Lower leg skin (tissue), 4 donors: ENCODE data around the gene FNDC3B. TPM values are rescaled to one million over a fixed set of nuclear protein-coding genes. Genes with fewer than 3 reads are reported as not detected.
A peak's percentile ranks its signal among the peaks of the same experiment; 100 is the strongest.

Experiments
- DNase-seq, 2 donors: peaks; one replicate each; pipeline ENCODE4 v3.0.0-alpha.2; 2019; ENCODE audit warnings: low spot score in 2 of 2
- H3K4me3 ChIP-seq: fragments of 200-600 bp; sonication (generic); 2 replicates; pipeline ENCODE4 v1.5.1; 2017; ENCODE audit warnings: mild to moderate bottlenecking, low read depth; ENCODE audit not compliant: poor library complexity, severe bottlenecking
- POLR2A ChIP-seq, 2 donors: fragments of 450-650 bp; IDR thresholded peaks; one replicate each; pipeline ENCODE4 v1.6.1; 2016 to 2017; ENCODE audit warnings: antibody characterized with exemption in 2 of 2, mild to moderate bottlenecking in 1 of 2, moderate library complexity in 1 of 2
- WGBS, 2 donors: methylation state at CpG; one replicate each; pipeline ENCODE4 v1.1.5; 2018; 5-methylcytosine and 5-hydroxymethylcytosine counted together
- intact Hi-C: fragments of 100-400 bp; cut with DNase I; formaldehyde crosslinking; loops from one replicate; pipeline ENCODE4 v1.15.0; 2023; ENCODE audit warnings: low total_unique reads
- total RNA-seq, 4 donors: library from RNA; depleted of rRNA; stranded (reverse); fragments of >200 nt; gene quantifications; one replicate each; pipeline ENCODE4 v1.1.0, GENCODE V29; 2016
- TF ChIP-seq, protein P1 (sequence below), 3 donors: fragments of 450-650 bp; IDR thresholded peaks; one replicate each; pipeline ENCODE4 v1.5.1; 2016; ENCODE audit warnings: antibody characterized with exemption in 3 of 3, mild to moderate bottlenecking in 3 of 3, moderate library complexity in 2 of 3

FNDC3B gene
- total RNA-seq, 4 donors from 2014 or later = 22.9 to 39.3 (median 23.2) TPM

GRCh38 chr3:172314591-172315160 lies 275.3 kb downstream of the FNDC3B start:
- intact Hi-C loops = no loop called here
- TF ChIP-seq, protein P1, sequence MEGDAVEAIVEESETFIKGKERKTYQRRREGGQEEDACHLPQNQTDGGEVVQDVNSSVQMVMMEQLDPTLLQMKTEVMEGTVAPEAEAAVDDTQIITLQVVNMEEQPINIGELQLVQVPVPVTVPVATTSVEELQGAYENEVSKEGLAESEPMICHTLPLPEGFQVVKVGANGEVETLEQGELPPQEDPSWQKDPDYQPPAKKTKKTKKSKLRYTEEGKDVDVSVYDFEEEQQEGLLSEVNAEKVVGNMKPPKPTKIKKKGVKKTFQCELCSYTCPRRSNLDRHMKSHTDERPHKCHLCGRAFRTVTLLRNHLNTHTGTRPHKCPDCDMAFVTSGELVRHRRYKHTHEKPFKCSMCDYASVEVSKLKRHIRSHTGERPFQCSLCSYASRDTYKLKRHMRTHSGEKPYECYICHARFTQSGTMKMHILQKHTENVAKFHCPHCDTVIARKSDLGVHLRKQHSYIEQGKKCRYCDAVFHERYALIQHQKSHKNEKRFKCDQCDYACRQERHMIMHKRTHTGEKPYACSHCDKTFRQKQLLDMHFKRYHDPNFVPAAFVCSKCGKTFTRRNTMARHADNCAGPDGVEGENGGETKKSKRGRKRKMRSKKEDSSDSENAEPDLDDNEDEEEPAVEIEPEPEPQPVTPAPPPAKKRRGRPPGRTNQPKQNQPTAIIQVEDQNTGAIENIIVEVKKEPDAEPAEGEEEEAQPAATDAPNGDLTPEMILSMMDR (IDR thresholded peaks at IDR 0.05) = no peak
- TF ChIP-seq POLR2A (IDR thresholded peaks at IDR 0.05) = no peak
- DNase-seq = no peak
- 91% methylated on average over 8 of the region's 8 CpGs for WGBS, 2 donors
- H3K4me3 ChIP-seq = no peak overlapping the region

DNA sequence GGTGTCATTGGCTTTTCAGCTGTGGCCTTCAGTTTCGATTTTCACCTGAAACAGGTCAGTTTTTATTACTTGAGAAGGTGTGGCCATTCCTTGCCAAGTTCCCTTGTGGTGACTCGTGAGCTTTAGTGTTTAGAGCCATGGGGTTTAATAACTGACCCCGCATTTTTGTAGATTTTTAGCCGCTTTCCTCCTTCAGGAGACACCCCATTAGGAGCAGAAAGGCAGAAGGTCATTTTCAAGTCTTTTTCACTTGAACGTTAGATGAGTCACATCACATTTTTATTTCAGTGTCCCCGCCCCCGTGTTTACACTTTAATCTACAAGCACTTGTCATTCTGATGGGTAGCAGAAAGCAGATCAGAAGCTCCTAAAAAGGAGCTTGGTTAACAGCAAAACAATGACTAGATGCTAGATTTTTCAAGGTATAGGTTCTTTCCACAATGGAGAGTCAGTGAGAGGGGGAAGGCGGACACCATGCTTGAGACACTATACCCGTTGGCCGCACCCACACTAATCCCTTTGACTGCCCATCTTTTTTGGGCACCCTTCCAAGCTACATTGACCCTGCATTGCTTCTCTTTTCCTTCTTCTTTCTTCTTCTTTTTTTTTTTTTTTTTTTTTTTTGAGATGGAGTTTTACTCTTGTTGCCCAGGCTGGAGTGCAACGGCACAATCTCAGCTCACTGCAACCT lies 276.2 kb downstream of the FNDC3B start:
- WGBS, 2 donors = 76 to 78% methylated on average over 11 of the region's 11 CpGs
- TF ChIP-seq, protein P1 (IDR thresholded peaks at IDR 0.05) = no peak
- TF ChIP-seq POLR2A (IDR thresholded peaks at IDR 0.05) = no peak
- no peak overlapping the region for H3K4me3 ChIP-seq
- peak in 1 of 2 donors; percentile 37 for DNase-seq
- intact Hi-C loops = no loop called here

DNA sequence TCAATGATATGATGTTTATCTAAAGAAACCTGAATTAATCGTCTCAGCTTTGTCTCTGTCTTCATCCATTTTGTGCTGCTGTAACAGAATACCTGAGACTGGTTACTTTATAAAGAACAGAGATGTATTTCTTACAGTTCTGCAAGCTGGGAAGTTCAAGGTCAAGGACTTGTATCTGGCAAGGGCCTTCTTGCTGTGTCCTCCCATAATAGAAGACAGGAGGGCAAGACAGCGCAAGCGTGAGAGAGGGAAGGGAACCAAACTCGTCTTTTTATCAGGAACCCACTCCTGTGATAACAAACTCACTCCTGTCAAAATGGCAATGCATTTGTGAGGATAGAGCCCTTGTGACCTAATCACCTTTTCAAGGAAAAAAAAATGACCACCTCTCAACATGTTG lies 277.4 kb downstream of the FNDC3B start:
- intact Hi-C loops = no loop called here
- 91 to 94% methylated on average over 4 of the region's 4 CpGs for WGBS, 2 donors
- no peak overlapping the region for H3K4me3 ChIP-seq

GRCh38 chr3:172317481-172317880 lies 278.1 kb downstream of the FNDC3B start:
- 89% methylated on average over 8 of the region's 8 CpGs for WGBS, 2 donors
- H3K4me3 ChIP-seq = no peak overlapping the region
- no peak for DNase-seq
- no peak for TF ChIP-seq POLR2A (IDR thresholded peaks at IDR 0.05)
- TF ChIP-seq, protein P1 (IDR thresholded peaks at IDR 0.05) = no peak
- intact Hi-C loops = no loop called here

More for the DNA sequence above, 277.4 kb downstream of the FNDC3B start:
- no peak for TF ChIP-seq POLR2A (IDR thresholded peaks at IDR 0.05)
- TF ChIP-seq, protein P1 (IDR thresholded peaks at IDR 0.05) = no peak
- DNase-seq = no peak

- WGBS, 2 donors = 7 to 10% methylated on average over 1 of the region's 1 CpG
- TF ChIP-seq, protein P1 (IDR thresholded peaks at IDR 0.05) = no peak
- no peak for TF ChIP-seq POLR2A (IDR thresholded peaks at IDR 0.05)
- intact Hi-C loops = no loop called here
- peak in 1 of 2 donors; percentile 42 for DNase-seq
- no peak overlapping the region for H3K4me3 ChIP-seq
These were observed 278.6 kb downstream of the FNDC3B start for GRCh38 chr3:172317984-172318383.
